OCI-LY1 (cell line): Measurements from ENCODE around the gene TAGLN2.

ENCODE experiments used
- H2AFZ ChIP-seq: fragments of 200-600 bp; sonication (generic), shearing (Covaris generic); 2 replicates; pipeline ENCODE4 v1.6.0; 2014; ENCODE audit warnings: antibody characterized with exemption, mild to moderate bottlenecking, low read length
- H3F3A ChIP-seq: fragments of 200-600 bp; sonication (generic), shearing (Covaris generic); 2 replicates; pipeline ENCODE4 v1.6.0; 2014; ENCODE audit warnings: mild to moderate bottlenecking, antibody characterized with exemption, low read length, moderate library complexity; ENCODE audit not compliant: insufficient read depth
- H3K27ac ChIP-seq: fragments of 200-600 bp; sonication (generic); 2 replicates; pipeline ENCODE4 v1.5.1; 2014; ENCODE audit warnings: low read length, mixed run types, mild to moderate bottlenecking, low read depth; ENCODE audit not compliant: poor library complexity, severe bottlenecking
- H3K27me3 ChIP-seq: fragments of 200-600 bp; sonication (generic); 2 replicates; pipeline ENCODE4 v1.6.0; 2014; ENCODE audit warnings: antibody characterized with exemption, mild to moderate bottlenecking, low read length, moderate library complexity; ENCODE audit not compliant: insufficient read depth
- H3K36me3 ChIP-seq: fragments of 200-600 bp; sonication (generic); 2 replicates; pipeline ENCODE4 v1.6.1; 2014; ENCODE audit warnings: mild to moderate bottlenecking, antibody characterized with exemption, low read length, moderate library complexity, mixed read lengths; ENCODE audit not compliant: insufficient read depth
- H3K4me1 ChIP-seq: fragments of 200-600 bp; sonication (generic); 2 replicates; pipeline ENCODE4 v1.5.1; 2014; ENCODE audit warnings: mild to moderate bottlenecking, low read length, moderate library complexity; ENCODE audit not compliant: insufficient read depth, severe bottlenecking
- H3K4me2 ChIP-seq: fragments of 200-600 bp; sonication (generic), shearing (Covaris generic); 2 replicates; pipeline ENCODE4 v1.6.1; 2014; ENCODE audit warnings: low read length
- H3K4me3 ChIP-seq: fragments of 200-600 bp; sonication (generic); 2 replicates; pipeline ENCODE4 v1.5.1; 2014; ENCODE audit warnings: low read length, low read depth, mild to moderate bottlenecking, mixed read lengths; ENCODE audit not compliant: poor library complexity, severe bottlenecking
- H3K79me2 ChIP-seq: fragments of 200-600 bp; shearing (Covaris generic); 2 replicates; pipeline ENCODE4 v1.6.1; 2016; ENCODE audit warnings: mixed run types, low read length, mixed read lengths; ENCODE audit not compliant: insufficient read depth
- H3K9ac ChIP-seq: fragments of 200-600 bp; sonication (generic), shearing (Covaris generic); 2 replicates; pipeline ENCODE4 v1.6.1; 2014; ENCODE audit warnings: mild to moderate bottlenecking, low read length, mixed read lengths
- H3K9me2 ChIP-seq: fragments of 200-600 bp; sonication (generic), shearing (Covaris generic); 2 replicates; pipeline ENCODE4 v1.6.1; 2014; ENCODE audit warnings: low read depth, mild to moderate bottlenecking, low read length, mixed read lengths
- H3K9me3 ChIP-seq: fragments of 200-600 bp; shearing (Covaris generic); 2 replicates; pipeline ENCODE4 v1.6.1; 2014; ENCODE audit warnings: low read length, mixed read lengths
- H4K20me1 ChIP-seq: fragments of 200-600 bp; sonication (generic), shearing (Covaris generic); 2 replicates; pipeline ENCODE4 v1.6.0; 2016; ENCODE audit warnings: mild to moderate bottlenecking, low read length; ENCODE audit not compliant: insufficient read depth
- EZH2 ChIP-seq: fragments of 200-600 bp; sonication (generic), shearing (Covaris generic); IDR thresholded peaks from 2 replicates; pipeline ENCODE4 v1.8.0; 2017; ENCODE audit warnings: borderline replicate concordance, mixed run types, mild to moderate bottlenecking, antibody characterized with exemption, low read length, moderate library complexity, mixed read lengths
- TF ChIP-seq, protein P1 (sequence below): fragments of 200-600 bp; sonication (generic), shearing (Covaris generic); IDR thresholded peaks from 2 replicates; pipeline ENCODE4 v1.5.1; 2017; ENCODE audit warnings: mild to moderate bottlenecking, antibody characterized with exemption, low read length, moderate library complexity, mixed read lengths

Gene TAGLN2

GRCh38 chr1:159935719-159936272, 10.5 kb upstream of the TAGLN2 start:
- peaks cover 15% of the 10 kb centered on the region; the same call in 1 of the 2 replicates for H3K27me3 ChIP-seq
- H3K4me2 ChIP-seq = no peak overlapping the region
- no peaks in the 10 kb centered on the region for H3K9me3 ChIP-seq
- no peaks in the 10 kb centered on the region for H3K36me3 ChIP-seq
- no peaks in the 10 kb centered on the region for H4K20me1 ChIP-seq
- no peak overlapping the region for H3K9ac ChIP-seq
- no peak overlapping the region for H3K4me3 ChIP-seq
- H3F3A ChIP-seq = no peaks in the 10 kb centered on the region
- TF ChIP-seq EZH2 = no peak
- TF ChIP-seq, protein P1, sequence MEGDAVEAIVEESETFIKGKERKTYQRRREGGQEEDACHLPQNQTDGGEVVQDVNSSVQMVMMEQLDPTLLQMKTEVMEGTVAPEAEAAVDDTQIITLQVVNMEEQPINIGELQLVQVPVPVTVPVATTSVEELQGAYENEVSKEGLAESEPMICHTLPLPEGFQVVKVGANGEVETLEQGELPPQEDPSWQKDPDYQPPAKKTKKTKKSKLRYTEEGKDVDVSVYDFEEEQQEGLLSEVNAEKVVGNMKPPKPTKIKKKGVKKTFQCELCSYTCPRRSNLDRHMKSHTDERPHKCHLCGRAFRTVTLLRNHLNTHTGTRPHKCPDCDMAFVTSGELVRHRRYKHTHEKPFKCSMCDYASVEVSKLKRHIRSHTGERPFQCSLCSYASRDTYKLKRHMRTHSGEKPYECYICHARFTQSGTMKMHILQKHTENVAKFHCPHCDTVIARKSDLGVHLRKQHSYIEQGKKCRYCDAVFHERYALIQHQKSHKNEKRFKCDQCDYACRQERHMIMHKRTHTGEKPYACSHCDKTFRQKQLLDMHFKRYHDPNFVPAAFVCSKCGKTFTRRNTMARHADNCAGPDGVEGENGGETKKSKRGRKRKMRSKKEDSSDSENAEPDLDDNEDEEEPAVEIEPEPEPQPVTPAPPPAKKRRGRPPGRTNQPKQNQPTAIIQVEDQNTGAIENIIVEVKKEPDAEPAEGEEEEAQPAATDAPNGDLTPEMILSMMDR = no peak
- no peaks in the 10 kb centered on the region for H3K4me1 ChIP-seq
- no peaks in the 10 kb centered on the region for H3K79me2 ChIP-seq
- no peak overlapping the region for H3K27ac ChIP-seq
- H2AFZ ChIP-seq = no peak overlapping the region
- H3K9me2 ChIP-seq = no peaks in the 10 kb centered on the region

- H3K9me3 ChIP-seq = no peaks in the 10 kb centered on the region
- no peaks in the 10 kb centered on the region for H3K79me2 ChIP-seq
- H3K4me3 ChIP-seq = no peak overlapping the region
- no peak overlapping the region for H3K4me2 ChIP-seq
- no peaks in the 10 kb centered on the region for H3K4me1 ChIP-seq
- H3F3A ChIP-seq = no peaks in the 10 kb centered on the region
- H3K36me3 ChIP-seq = no peaks in the 10 kb centered on the region
- H4K20me1 ChIP-seq = no peaks in the 10 kb centered on the region
- no peak overlapping the region for H2AFZ ChIP-seq
- peaks cover 15% of the 10 kb centered on the region; the same call in 1 of the 2 replicates for H3K27me3 ChIP-seq
- H3K9me2 ChIP-seq = no peaks in the 10 kb centered on the region
- H3K9ac ChIP-seq = no peak overlapping the region
- no peak for TF ChIP-seq EZH2
- TF ChIP-seq, protein P1 = no peak
- H3K27ac ChIP-seq = no peak overlapping the region
Observed at GRCh38 chr1:159935305-159935704, 10.0 kb upstream of the TAGLN2 start.

DNA sequence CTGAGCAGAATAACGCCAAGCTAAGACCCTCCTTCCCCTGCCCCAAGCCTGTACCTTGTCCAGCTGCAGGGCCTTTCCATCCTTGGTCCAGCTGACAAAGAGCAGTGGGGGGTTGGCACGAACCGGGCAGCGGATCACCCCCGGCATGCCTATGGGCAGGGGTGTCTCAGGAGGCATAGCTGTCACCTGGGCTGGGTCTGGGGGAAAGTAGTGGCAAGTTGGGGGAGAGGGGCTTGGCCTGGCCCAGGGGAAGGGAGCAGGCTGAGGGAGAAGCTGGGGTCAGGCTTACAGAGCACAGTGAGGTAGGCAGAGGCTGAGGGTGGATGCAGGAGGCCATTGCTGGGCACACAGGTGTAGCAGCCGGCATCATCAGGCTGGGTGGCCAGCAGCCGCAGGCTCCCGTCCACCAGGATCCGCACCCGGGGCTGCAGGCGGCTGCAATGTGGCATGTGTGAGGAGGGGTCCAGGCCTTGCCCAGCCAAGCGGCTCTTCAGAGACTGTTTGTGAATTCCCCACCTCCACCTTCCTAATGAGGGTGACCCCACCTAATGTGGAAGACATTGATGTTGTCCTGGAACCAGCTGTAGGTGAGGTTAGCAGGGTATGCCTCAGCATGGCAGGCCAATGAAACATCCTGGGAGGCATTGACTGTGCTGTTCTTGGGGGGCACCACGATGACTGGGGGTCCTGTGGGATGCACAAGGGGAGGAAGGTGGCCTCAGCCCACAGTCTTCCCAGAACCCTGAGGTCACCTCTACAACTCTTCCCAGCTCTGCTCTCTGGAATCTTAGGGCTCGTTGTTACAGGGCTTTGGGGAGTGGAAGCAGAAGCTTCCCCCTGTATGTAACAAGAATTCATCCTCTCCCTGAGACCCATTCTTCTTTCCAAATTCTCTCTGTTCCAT, 9.1 kb upstream of the TAGLN2 start:
- H3F3A ChIP-seq = no peaks in the 10 kb centered on the region
- H3K4me2 ChIP-seq = no peak overlapping the region
- no peak overlapping the region for H3K4me3 ChIP-seq
- H3K36me3 ChIP-seq = no peaks in the 10 kb centered on the region
- H3K27ac ChIP-seq = no peak overlapping the region
- H3K9ac ChIP-seq = no peak overlapping the region
- H3K9me3 ChIP-seq = no peaks in the 10 kb centered on the region
- H3K79me2 ChIP-seq = no peaks in the 10 kb centered on the region
- TF ChIP-seq EZH2 = no peak
- TF ChIP-seq, protein P1 = no peak
- H3K4me1 ChIP-seq = no peaks in the 10 kb centered on the region
- H3K27me3 ChIP-seq = peaks cover 19% of the 10 kb centered on the region; the same call in 1 of the 2 replicates
- H4K20me1 ChIP-seq = no peaks in the 10 kb centered on the region
- no peaks in the 10 kb centered on the region for H3K9me2 ChIP-seq
- no peak overlapping the region for H2AFZ ChIP-seq
